B cell (primary cell): ENCODE results near the gene KDM4F. TPM values are rescaled to one million over a fixed set of nuclear protein-coding genes. Genes with fewer than 3 reads are reported as not detected.

Source experiments
- ATAC-seq: fragments of 200-7000 bp; cut with Tn5 transposase; one replicate; pipeline ENCODE4 v1.10.0; 2021; ENCODE audit warnings: low read depth, mild to moderate bottlenecking, moderate number of reproducible peaks, moderate library complexity
- CTCF ChIA-PET: fragments of 350-600 bp; sonication (Branson Sonifier 250); formaldehyde crosslinking; loops from one replicate; lab custom pipeline; 2021; ENCODE audit warnings: antibody characterized with exemption, inconsistent platforms; lab: Charles Lee
- POLR2A ChIA-PET: fragments of 350-600 bp; sonication (Branson Sonifier 250); formaldehyde crosslinking; loops from one replicate; lab custom pipeline; 2021; ENCODE audit warnings: antibody characterized with exemption; lab: Charles Lee
- DNase-seq: peaks from one replicate; pipeline ENCODE4 v3.0.0; 2013
- H2AFZ ChIP-seq: 2 replicates; pipeline ENCODE4 v1.6.1; 2012; ENCODE audit warnings: mild to moderate bottlenecking, low read depth, low read length; ENCODE audit not compliant: insufficient read depth, poor library complexity, severe bottlenecking
- H3K27ac ChIP-seq, 2 donors: 1 replicate in 1 of 2; 2 replicates in 1 of 2; pipeline ENCODE4 v1.5.1; 2012 to 2013; ENCODE audit warnings: low read length in 2 of 2, mild to moderate bottlenecking in 2 of 2, moderate library complexity in 1 of 2
- H3K27me3 ChIP-seq, 4 experiments: fragments of 200-600 bp in 1 of 4; sonication (generic) in 1 of 4; replicated peaks in 1 of 4; 1 replicate in 2 of 4; 2 replicates in 2 of 4; pipeline versions ENCODE4 v1.6.1 to v1.7.0; 2013 to 2016; ENCODE audit warnings: low read length in 3 of 4, mild to moderate bottlenecking in 2 of 4, mixed read lengths in 1 of 4, moderate library complexity in 1 of 4; ENCODE audit not compliant: insufficient read depth in 4 of 4, control insufficient read depth in 3 of 4; ENCODE audit errors: control extremely low read depth in 1 of 4
- H3K36me3 ChIP-seq, 2 experiments: replicated peaks in 1 of 2; 1 replicate in 1 of 2; 2 replicates in 1 of 2; pipeline versions ENCODE4 v1.6.1 to v1.7.1; 2013; ENCODE audit warnings: low read length in 1 of 2; ENCODE audit not compliant: insufficient read depth in 2 of 2, control insufficient read depth in 1 of 2; ENCODE audit errors: control extremely low read depth in 1 of 2, extremely low read depth in 1 of 2
- H3K4me1 ChIP-seq, 2 donors: fragments of 200-600 bp in 1 of 2; sonication (generic) in 1 of 2; 1 replicate in 1 of 2; 2 replicates in 1 of 2; pipeline versions ENCODE4 v1.5.1 to v1.6.1; 2013 to 2017; ENCODE audit warnings: low read length in 2 of 2; ENCODE audit not compliant: control insufficient read depth in 2 of 2, insufficient read depth in 2 of 2
- H3K4me2 ChIP-seq: replicated peaks from 2 replicates; pipeline ENCODE3; 2012; ENCODE audit warnings: mild to moderate bottlenecking, low read depth, low read length; ENCODE audit not compliant: poor library complexity, severe bottlenecking
- H3K4me3 ChIP-seq, 5 experiments: fragments of 200-600 bp in 1 of 5; sonication (generic) in 1 of 5; 1 replicate in 3 of 5; 2 replicates in 2 of 5; pipeline versions ENCODE4 v1.5.1 to v1.7.0; 2011 to 2016; ENCODE audit warnings: low read length in 4 of 5, mild to moderate bottlenecking in 4 of 5, low read depth in 2 of 5, control low read depth in 1 of 5, moderate library complexity in 1 of 5; ENCODE audit not compliant: insufficient read depth in 1 of 5; ENCODE audit errors: control extremely low read depth in 1 of 5, extremely low read depth in 1 of 5
- H3K79me2 ChIP-seq: fragments of 200-600 bp; sonication (generic); one replicate; pipeline ENCODE4 v1.6.0; 2016; ENCODE audit warnings: low read length; ENCODE audit not compliant: control insufficient read depth, insufficient read depth
- H3K9ac ChIP-seq: fragments of 200-600 bp; sonication (generic); 2 replicates; pipeline ENCODE4 v1.6.1; 2017; ENCODE audit warnings: mild to moderate bottlenecking, low read length, moderate library complexity
- H3K9me3 ChIP-seq, 3 donors: one replicate each; pipeline versions ENCODE4 v1.6.1 to v1.7.1; 2013; ENCODE audit warnings: low read length in 2 of 3; ENCODE audit not compliant: control insufficient read depth in 2 of 3, insufficient read depth in 1 of 3; ENCODE audit errors: control extremely low read depth in 1 of 3
- H4K20me1 ChIP-seq: 2 replicates; pipeline ENCODE4 v1.6.0; 2012; ENCODE audit warnings: mild to moderate bottlenecking, low read length; ENCODE audit not compliant: insufficient read depth, control insufficient read depth, poor library complexity, severe bottlenecking
- H3K27ac Mint-ChIP-seq: one replicate; pipeline ENCODE4 v1.8.0; 2021; ENCODE audit warnings: mixed read lengths
- H3K27me3 Mint-ChIP-seq: one replicate; pipeline ENCODE4 v1.8.0; 2021; ENCODE audit warnings: mixed read lengths
- H3K4me1 Mint-ChIP-seq: one replicate; pipeline ENCODE4 v1.8.0; 2021; ENCODE audit warnings: mixed read lengths
- H3K4me3 Mint-ChIP-seq: one replicate; pipeline ENCODE4 v1.8.0; 2021; ENCODE audit warnings: mixed read lengths
- H3K9me3 Mint-ChIP-seq: one replicate; pipeline ENCODE4 v1.8.0; 2022; ENCODE audit warnings: mixed read lengths; ENCODE audit not compliant: insufficient read depth
- EZH2 ChIP-seq: IDR thresholded peaks from 2 replicates; pipeline ENCODE4 v1.6.1; 2012; ENCODE audit warnings: borderline replicate concordance, low read depth, mild to moderate bottlenecking, moderate library complexity, low read length; ENCODE audit not compliant: insufficient read depth, poor library complexity, severe bottlenecking
- WGBS: methylation state at CpG from one replicate; pipeline ENCODE4 v1.1.5; 2013; ENCODE audit warnings: missing lambda C conversion rate; ENCODE audit not compliant: insufficient coverage; 5-methylcytosine and 5-hydroxymethylcytosine counted together
- intact Hi-C: fragments of 100-400 bp; cut with micrococcal nuclease; formaldehyde crosslinking; loops from one replicate; pipeline ENCODE4 v1.10.0; 2022
- polyA plus RNA-seq: library from polyadenylated mRNA; depleted of rRNA; stranded (reverse); fragments of >200 nt; gene quantifications from 2 replicates; pipeline ENCODE4 v1.2.3, GENCODE V29; 2012
- total RNA-seq, 2 donors: library from RNA; stranded (reverse); fragments of 120-200 nt in 1 of 2; gene quantifications; 1 replicate in 1 of 2; 2 replicates in 1 of 2; pipeline versions ENCODE4 v1.2.3 to v1.2.4, GENCODE V29; 2013 to 2022
- TF ChIP-seq, protein P1 (sequence below): fragments of 200-600 bp; IDR thresholded peaks from one replicate; pipeline ENCODE4 v1.8.0; 2022; ENCODE audit warnings: antibody characterized with exemption, mild to moderate bottlenecking

KDM4F gene
- total and polyA plus RNA-seq, 2 donors (not counting 1 experiment from before 2014, with no cell fraction given), result not detected

DNA sequence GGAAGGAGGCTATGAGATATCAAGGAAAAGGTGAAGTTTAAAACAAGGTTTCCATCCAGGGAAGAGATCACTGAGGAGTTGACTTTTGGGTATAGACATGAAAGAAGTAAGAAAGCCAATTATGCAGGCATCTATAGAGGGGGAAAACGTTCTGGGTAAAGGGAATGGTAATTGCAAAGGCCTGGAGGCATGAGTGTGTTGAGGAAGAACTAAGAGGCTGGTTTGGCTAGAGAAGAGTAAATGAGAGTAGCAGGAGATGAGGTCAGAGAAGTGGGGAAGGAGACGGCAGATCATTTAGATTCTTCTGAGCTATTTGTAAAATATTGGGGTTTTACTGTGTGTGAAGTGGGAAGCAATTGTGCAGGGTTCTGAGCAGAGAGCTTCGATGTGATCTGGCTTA is 48.0 kb downstream of the KDM4F start:
- Histone ChIP-seq H3K36me3 (no peaks in the 10 kb centered on the region), H4K20me1 (peaks cover 10% of the 10 kb centered on the region), H3K9ac (no peak overlapping the region), H3K4me3 (no peak overlapping the region), H3K4me2 (peak overlapping the region; percentile 4), H3K27me3 (no peaks in the 10 kb centered on the region), H2AFZ (no peak overlapping the region), H3K79me2 (peaks cover 86% of the 10 kb centered on the region), H3K4me1 (peaks cover 59 to 62% of the 10 kb centered on the region in 2 donors), H3K9me3 (no peaks in the 10 kb centered on the region), H3K27ac (peak overlapping the region in 1 of 2 donors; percentile 0)
- no peak overlapping the region for H3K4me3 Mint-ChIP-seq
- intact Hi-C loops, result no loop called here
- CTCF ChIA-PET, result interaction anchor here (1.6 kb wide), 1 partner anchor 28 kb away, joined by 6 read pairs; no protein-coding TSS in a partner anchor
- no peaks in the 10 kb centered on the region for H3K27me3 Mint-ChIP-seq
- WGBS, result 69% methylated on average over 3 of the region's 3 CpGs
- H3K9me3 Mint-ChIP-seq, result no peaks in the 10 kb centered on the region
- DNase-seq, result no peak
- TF ChIP-seq, protein P1, sequence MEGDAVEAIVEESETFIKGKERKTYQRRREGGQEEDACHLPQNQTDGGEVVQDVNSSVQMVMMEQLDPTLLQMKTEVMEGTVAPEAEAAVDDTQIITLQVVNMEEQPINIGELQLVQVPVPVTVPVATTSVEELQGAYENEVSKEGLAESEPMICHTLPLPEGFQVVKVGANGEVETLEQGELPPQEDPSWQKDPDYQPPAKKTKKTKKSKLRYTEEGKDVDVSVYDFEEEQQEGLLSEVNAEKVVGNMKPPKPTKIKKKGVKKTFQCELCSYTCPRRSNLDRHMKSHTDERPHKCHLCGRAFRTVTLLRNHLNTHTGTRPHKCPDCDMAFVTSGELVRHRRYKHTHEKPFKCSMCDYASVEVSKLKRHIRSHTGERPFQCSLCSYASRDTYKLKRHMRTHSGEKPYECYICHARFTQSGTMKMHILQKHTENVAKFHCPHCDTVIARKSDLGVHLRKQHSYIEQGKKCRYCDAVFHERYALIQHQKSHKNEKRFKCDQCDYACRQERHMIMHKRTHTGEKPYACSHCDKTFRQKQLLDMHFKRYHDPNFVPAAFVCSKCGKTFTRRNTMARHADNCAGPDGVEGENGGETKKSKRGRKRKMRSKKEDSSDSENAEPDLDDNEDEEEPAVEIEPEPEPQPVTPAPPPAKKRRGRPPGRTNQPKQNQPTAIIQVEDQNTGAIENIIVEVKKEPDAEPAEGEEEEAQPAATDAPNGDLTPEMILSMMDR, result no peak
- TF ChIP-seq EZH2, result no peak
- peak overlapping the region; percentile 22 for H3K27ac Mint-ChIP-seq
- peaks cover 76% of the 10 kb centered on the region for H3K4me1 Mint-ChIP-seq
- POLR2A ChIA-PET, result no interaction called here
- no peak for ATAC-seq

DNA sequence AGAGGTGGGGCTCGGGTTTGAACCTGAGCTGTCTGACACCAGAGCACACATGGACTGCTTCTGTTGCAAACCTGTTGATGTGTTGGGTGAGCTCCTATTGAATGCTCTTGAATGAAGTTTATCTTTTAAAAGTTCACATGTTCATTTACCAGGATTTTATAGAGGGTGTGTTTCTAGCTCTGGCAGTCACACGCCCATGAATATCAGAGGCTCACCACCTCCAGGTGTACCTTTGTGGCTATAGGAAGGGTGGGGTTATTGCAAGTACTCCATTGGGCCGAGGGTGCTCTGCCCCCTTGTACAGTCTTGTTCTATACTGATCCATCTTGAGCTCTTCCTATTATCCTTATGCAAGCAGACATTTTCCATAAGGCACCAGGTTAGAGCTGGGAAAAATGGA is 49.6 kb downstream of the KDM4F start:
- no peak overlapping the region for H3K4me2 ChIP-seq
- peaks cover 74% of the 10 kb centered on the region for H3K79me2 ChIP-seq
- ATAC-seq (no peak), DNase-seq (no peak)
- no peaks in the 10 kb centered on the region for H3K9me3 ChIP-seq
- H3K9me3 Mint-ChIP-seq, result no peaks in the 10 kb centered on the region
- no peaks in the 10 kb centered on the region for H3K27me3 Mint-ChIP-seq
- H3K9ac ChIP-seq, result no peak overlapping the region
- H3K4me3 Mint-ChIP-seq, result no peak overlapping the region
- TF ChIP-seq EZH2, result no peak
- TF ChIP-seq, protein P1, result no peak
- no peak overlapping the region for H2AFZ ChIP-seq
- H3K4me1 ChIP-seq, result peaks cover 43 to 51% of the 10 kb centered on the region in 2 donors
- ChIA-PET POLR2A (interaction anchor here (1.4 kb wide), 1 partner anchor 9 kb away, joined by 8 read pairs; the partner anchor contains the start of gene ENDOD1), CTCF (interaction anchor here (1.3 to 1.7 kb wide), 3 partner anchors 27 to 52 kb away, joined by 4 to 6 read pairs (median 4); no protein-coding TSS in a partner anchor)
- peaks cover 71% of the 10 kb centered on the region for H3K4me1 Mint-ChIP-seq
- H3K36me3 ChIP-seq, result no peaks in the 10 kb centered on the region
- H3K27me3 ChIP-seq, result no peaks in the 10 kb centered on the region
- H3K27ac ChIP-seq, result no peak overlapping the region
- intact Hi-C loops, result no loop called here
- WGBS, result 100% methylated on average over 1 of the region's 3 CpGs
- H3K4me3 ChIP-seq, result no peak overlapping the region
- no peak overlapping the region for H3K27ac Mint-ChIP-seq
- peaks cover 10% of the 10 kb centered on the region for H4K20me1 ChIP-seq
